ENCODE results near the gene FRMD4A. TPM values are rescaled to one million over a fixed set of nuclear protein-coding genes. Genes with fewer than 3 reads are reported as not detected.
A peak's percentile ranks its signal among the peaks of the same experiment; 100 is the strongest.

Gene FRMD4A
- total RNA-seq, 1 experiment from 2014 or later: 18.3 TPM

DNA sequence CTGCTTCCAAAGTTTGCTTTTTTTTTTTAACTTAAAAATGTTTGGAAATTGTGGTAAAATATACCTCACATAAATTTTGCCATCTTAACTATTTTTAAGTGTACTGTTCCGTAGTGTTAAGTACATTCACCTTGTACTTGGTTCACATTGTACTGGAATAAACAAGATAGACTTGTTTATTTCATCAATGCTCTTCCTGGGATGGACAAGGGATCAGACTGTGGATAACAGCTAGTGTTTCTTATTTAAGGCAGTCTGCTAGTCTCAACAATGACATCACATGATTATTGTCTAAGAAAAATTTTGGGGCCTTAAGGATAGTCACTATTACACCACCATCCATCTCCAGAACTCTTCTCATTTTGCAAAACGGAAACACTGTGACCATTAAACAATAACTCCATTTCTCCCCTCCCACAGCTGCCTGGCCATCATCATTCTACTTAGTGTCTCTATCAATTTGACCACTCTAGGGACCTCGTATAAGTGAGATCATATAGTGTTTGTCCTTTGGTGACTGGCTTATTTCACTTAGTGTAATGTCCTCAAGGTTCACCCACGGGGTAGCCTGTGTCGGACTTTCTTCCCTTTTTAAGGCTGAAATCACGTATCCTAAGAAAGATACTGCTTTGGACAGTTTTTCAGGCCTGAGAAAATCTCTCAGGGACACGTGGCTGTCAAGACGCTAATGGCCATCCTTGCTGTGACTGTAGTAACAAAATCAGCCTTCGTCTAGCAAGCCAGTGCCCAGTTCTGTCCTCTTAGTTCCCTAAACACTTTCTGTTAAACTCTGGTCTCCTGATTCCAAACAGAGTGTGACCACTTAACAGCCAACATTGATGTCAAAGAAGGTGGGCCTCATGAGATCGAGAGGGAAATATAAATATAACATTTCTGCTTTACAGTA lies 305.2 kb downstream of the FRMD4A start:
- POLR2A ChIA-PET (ENCODE audit: unreplicated experiment): no interaction called here
- CTCF ChIA-PET: no interaction called here
- no peak overlapping the region for H2AFZ ChIP-seq

DNA sequence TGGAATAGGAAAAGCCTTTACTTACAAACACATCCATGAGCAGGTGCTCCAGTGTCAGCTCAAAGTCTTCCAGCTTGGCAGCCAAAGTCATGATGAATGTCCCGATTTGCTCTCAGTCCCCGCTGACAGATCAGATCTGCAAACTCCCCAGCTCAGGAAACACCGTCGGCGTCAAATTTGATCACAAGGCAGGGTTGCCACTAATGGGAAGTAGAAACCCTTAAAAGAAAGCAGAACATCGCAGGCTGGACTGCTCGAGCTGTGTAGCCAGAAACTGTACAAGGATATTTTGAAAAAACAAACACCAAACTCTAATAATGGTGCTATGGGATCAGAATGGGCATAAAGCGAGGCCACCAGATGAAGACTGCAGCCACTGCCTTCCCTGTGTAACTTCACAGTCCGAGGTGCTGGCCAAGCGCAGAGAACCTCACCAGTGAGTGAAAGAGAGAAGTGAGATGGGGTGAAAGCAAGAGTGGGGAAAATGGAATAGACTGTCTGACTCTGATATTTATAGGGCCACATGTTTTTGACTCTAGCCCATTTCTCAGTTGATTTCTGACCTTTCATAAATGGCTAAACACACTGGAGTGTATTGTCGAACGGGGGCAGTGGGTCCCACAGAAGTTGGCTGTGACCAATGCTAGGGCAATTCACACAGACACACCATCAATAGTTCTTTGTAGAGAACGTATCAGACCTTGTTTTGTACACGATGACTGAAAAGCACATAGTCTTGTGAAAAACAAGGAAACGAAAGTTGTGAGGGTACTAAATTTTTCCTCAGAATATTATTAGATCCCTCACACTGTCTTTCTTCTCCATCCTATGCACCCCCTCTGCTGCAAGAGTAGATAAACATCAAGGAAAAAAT lies 306.2 kb downstream of the FRMD4A start:
- no peak for TF ChIP-seq EZH2 (IDR thresholded peaks at IDR 0.05; ENCODE audit: low read depth)
- TF ChIP-seq, protein P1, sequence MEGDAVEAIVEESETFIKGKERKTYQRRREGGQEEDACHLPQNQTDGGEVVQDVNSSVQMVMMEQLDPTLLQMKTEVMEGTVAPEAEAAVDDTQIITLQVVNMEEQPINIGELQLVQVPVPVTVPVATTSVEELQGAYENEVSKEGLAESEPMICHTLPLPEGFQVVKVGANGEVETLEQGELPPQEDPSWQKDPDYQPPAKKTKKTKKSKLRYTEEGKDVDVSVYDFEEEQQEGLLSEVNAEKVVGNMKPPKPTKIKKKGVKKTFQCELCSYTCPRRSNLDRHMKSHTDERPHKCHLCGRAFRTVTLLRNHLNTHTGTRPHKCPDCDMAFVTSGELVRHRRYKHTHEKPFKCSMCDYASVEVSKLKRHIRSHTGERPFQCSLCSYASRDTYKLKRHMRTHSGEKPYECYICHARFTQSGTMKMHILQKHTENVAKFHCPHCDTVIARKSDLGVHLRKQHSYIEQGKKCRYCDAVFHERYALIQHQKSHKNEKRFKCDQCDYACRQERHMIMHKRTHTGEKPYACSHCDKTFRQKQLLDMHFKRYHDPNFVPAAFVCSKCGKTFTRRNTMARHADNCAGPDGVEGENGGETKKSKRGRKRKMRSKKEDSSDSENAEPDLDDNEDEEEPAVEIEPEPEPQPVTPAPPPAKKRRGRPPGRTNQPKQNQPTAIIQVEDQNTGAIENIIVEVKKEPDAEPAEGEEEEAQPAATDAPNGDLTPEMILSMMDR (conservative IDR thresholded peaks at IDR 0.05): no peak
- ChIA-PET POLR2A (ENCODE audit: unreplicated experiment) (no interaction called here), CTCF (no interaction called here)
- no peak for DNase-seq
- Histone ChIP-seq H3K79me2 (ENCODE audit: low read depth) (no peaks in the 10 kb centered on the region), H3K9me2 (ENCODE audit: insufficient read depth) (no peaks in the 10 kb centered on the region), H3K4me1 (replicated peaks; ENCODE audit: insufficient read depth) (no peaks in the 10 kb centered on the region), H3K27ac (no peak overlapping the region), H2AFZ (no peak overlapping the region), H3K27me3 (ENCODE audit: insufficient read depth, low read depth) (no peaks in the 10 kb centered on the region), H4K20me1 (ENCODE audit: insufficient read depth) (no peaks in the 10 kb centered on the region), H3K4me2 (no peak overlapping the region), H3K36me3 (ENCODE audit: low read depth) (no peaks in the 10 kb centered on the region), H3K9me3 (ENCODE audit: insufficient read depth, low read depth) (no peaks in the 10 kb centered on the region), H3F3A (ENCODE audit: insufficient read depth, low read depth) (no peaks in the 10 kb centered on the region; the same call in 1 of the 2 replicates), H3K4me3 (no peak overlapping the region)
- intact Hi-C loops (cut with micrococcal nuclease; ENCODE audit: unreplicated experiment): no loop called here
- no TSS peak for BruUV-seq (replicated peaks)

More for the DNA sequence above, 305.2 kb downstream of the FRMD4A start:
- no peaks in the 10 kb centered on the region for H3K9me3 ChIP-seq (ENCODE audit: insufficient read depth, low read depth)
- H3K4me1 ChIP-seq (replicated peaks; ENCODE audit: insufficient read depth): no peaks in the 10 kb centered on the region
- no peaks in the 10 kb centered on the region for H3K27me3 ChIP-seq (ENCODE audit: insufficient read depth, low read depth)
- H3K4me3 ChIP-seq: no peak overlapping the region
- no TSS peak for BruUV-seq (replicated peaks)
- no peaks in the 10 kb centered on the region for H3K36me3 ChIP-seq (ENCODE audit: low read depth)
- intact Hi-C loops (cut with micrococcal nuclease; ENCODE audit: unreplicated experiment): no loop called here
- no peaks in the 10 kb centered on the region for H3K9me2 ChIP-seq (ENCODE audit: insufficient read depth)
- TF ChIP-seq, protein P1 (conservative IDR thresholded peaks at IDR 0.05): no peak
- no peak for TF ChIP-seq EZH2 (IDR thresholded peaks at IDR 0.05; ENCODE audit: low read depth)
- H3F3A ChIP-seq (ENCODE audit: insufficient read depth, low read depth): no peaks in the 10 kb centered on the region; the same call in 1 of the 2 replicates
- H4K20me1 ChIP-seq (ENCODE audit: insufficient read depth): no peaks in the 10 kb centered on the region
- no peaks in the 10 kb centered on the region for H3K79me2 ChIP-seq (ENCODE audit: low read depth)
- no peak overlapping the region for H3K4me2 ChIP-seq
- DNase-seq: no peak
- no peak overlapping the region for H3K27ac ChIP-seq

DNA sequence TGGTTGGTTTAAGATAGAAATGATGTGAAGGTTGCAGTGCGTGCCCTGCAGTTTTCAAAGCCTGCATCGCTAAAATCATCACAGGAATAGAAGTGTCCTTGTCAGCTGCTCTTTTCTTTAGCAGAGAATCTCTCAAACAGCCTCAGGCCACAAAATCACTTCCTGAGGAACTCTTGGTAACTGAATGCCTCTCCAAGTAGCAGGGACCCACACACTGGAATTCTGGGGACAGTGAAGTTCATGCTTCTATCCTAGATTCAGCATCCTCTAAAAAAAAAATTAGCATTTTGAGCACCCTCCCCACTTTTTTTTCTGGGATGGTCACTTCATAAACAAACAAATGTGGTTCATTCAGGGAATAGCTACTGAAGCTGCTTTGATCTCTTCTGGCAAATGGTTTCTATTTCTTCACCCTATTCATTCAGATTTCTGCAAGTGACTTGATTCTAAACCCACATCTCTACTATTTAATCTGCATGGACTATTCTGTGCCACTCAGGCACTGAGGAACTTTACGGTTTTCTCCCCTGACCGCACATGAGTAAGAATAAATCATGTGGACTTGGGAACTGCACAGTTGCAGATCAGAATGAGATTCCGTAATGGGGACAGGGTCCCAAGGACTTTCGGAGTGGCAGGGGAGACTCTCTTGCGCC lies 306.9 kb downstream of the FRMD4A start:
- no peak overlapping the region for H2AFZ ChIP-seq
- no peaks in the 10 kb centered on the region for H3K27me3 ChIP-seq (ENCODE audit: insufficient read depth, low read depth)
- H3F3A ChIP-seq (ENCODE audit: insufficient read depth, low read depth): no peaks in the 10 kb centered on the region; the same call in 1 of the 2 replicates
- H3K4me3 ChIP-seq: no peak overlapping the region
- ChIA-PET POLR2A (ENCODE audit: unreplicated experiment) (interaction anchor here (0.7 kb wide), 1 partner anchor 56 kb away, joined by 7 read pairs; no protein-coding TSS in a partner anchor), CTCF (no interaction called here)
- BruUV-seq (replicated peaks): no TSS peak
- no peaks in the 10 kb centered on the region for H3K4me1 ChIP-seq (replicated peaks; ENCODE audit: insufficient read depth)
- H3K9me2 ChIP-seq (ENCODE audit: insufficient read depth): no peaks in the 10 kb centered on the region
- TF ChIP-seq EZH2 (IDR thresholded peaks at IDR 0.05; ENCODE audit: low read depth): no peak
- TF ChIP-seq, protein P1 (conservative IDR thresholded peaks at IDR 0.05): no peak
- no peak overlapping the region for H3K27ac ChIP-seq
- H3K9me3 ChIP-seq (ENCODE audit: insufficient read depth, low read depth): no peaks in the 10 kb centered on the region
- DNase-seq: no peak
- no peaks in the 10 kb centered on the region for H3K36me3 ChIP-seq (ENCODE audit: low read depth)
- H3K79me2 ChIP-seq (ENCODE audit: low read depth): no peaks in the 10 kb centered on the region
- no peaks in the 10 kb centered on the region for H4K20me1 ChIP-seq (ENCODE audit: insufficient read depth)
- intact Hi-C loops (cut with micrococcal nuclease; ENCODE audit: unreplicated experiment): no loop called here
- peak overlapping the region; percentile 23; the same call in 1 of the 2 replicates for H3K4me2 ChIP-seq
